ENCODE data around the gene MEGF9.

MEGF9 gene

DNA sequence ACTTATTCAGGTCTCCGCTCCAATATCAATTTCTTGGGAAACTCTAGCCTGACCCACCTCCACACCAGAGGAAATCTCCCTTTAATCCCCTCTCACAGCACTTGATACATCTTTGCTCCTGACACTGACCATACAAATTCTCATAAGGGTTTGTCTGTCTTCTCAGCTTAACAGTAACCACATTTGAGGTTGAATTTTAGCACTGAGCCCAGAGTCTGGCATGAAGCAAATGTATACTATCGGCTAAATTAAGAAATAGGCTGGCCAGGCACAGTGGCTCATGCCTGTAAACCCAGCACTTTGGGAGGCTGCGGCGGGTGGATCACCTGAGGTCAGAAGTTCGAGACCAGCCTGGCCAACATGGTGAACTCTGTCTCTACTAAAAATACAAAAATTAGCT, 144.0 kb downstream of the MEGF9 start:
- Histone ChIP-seq H3K27me3 (ENCODE audit: low read length) (no peaks in the 10 kb centered on the region), H3K9me2 (replicated peaks; ENCODE audit: insufficient read depth, low read length) (no peaks in the 10 kb centered on the region), H3K9ac (ENCODE audit: low read length) (no peak overlapping the region), H3K36me3 (ENCODE audit: low read length) (peaks cover 33% of the 10 kb centered on the region), H4K20me1 (ENCODE audit: low read depth, low read length) (0 out of 2 replicates have a peak, but pooled peaks cover 5% of the 10 kb centered on the region), H3K9me3 (ENCODE audit: insufficient read depth, low read length) (no peaks in the 10 kb centered on the region), H3K4me3 (ENCODE audit: insufficient read depth, low read length, poor library complexity, severe bottlenecking) (no peak overlapping the region), H3K27ac (ENCODE audit: low read depth, low read length) (no peak overlapping the region), H3K79me2 (ENCODE audit: insufficient read depth, low read length) (peaks cover 31% of the 10 kb centered on the region), H3K4me2 (ENCODE audit: low read depth, low read length, poor library complexity, severe bottlenecking) (no peak overlapping the region), H3F3A (ENCODE audit: insufficient read depth) (no peaks in the 10 kb centered on the region), H2AFZ (ENCODE audit: low read depth, low read length, severe bottlenecking) (no peak overlapping the region)
- TF ChIP-seq, protein P1, sequence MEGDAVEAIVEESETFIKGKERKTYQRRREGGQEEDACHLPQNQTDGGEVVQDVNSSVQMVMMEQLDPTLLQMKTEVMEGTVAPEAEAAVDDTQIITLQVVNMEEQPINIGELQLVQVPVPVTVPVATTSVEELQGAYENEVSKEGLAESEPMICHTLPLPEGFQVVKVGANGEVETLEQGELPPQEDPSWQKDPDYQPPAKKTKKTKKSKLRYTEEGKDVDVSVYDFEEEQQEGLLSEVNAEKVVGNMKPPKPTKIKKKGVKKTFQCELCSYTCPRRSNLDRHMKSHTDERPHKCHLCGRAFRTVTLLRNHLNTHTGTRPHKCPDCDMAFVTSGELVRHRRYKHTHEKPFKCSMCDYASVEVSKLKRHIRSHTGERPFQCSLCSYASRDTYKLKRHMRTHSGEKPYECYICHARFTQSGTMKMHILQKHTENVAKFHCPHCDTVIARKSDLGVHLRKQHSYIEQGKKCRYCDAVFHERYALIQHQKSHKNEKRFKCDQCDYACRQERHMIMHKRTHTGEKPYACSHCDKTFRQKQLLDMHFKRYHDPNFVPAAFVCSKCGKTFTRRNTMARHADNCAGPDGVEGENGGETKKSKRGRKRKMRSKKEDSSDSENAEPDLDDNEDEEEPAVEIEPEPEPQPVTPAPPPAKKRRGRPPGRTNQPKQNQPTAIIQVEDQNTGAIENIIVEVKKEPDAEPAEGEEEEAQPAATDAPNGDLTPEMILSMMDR (IDR thresholded peaks at IDR 0.05; ENCODE audit: insufficient read depth, low read length, poor library complexity, severe bottlenecking): no peak
- TF ChIP-seq EZH2phosphoT487 (conservative IDR thresholded peaks at IDR 0.05; ENCODE audit: low read length): no peak

DNA sequence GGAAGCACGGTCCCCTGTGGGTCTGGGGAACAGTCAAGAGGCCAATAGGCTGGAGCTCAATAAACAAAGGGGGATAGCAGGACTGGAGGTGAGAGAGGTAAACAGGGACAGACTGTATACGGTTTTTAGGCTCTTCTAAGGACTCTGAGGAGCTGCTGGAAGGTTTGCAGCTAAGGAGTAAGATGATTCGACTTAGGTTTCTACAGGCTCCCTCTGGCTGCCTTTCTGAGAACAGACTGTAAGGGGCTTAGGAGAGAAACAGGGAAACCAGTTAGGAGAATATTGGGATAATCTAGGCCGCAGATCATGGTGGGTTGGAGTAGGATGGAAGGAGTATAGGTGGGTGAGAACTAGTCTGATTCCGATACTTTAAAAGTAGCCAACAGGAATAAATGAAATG, 144.7 kb downstream of the MEGF9 start:
- Histone ChIP-seq H3K9ac (ENCODE audit: low read length) (no peak overlapping the region), H3K79me2 (ENCODE audit: insufficient read depth, low read length) (peaks cover 31% of the 10 kb centered on the region), H3K9me3 (ENCODE audit: insufficient read depth, low read length) (no peaks in the 10 kb centered on the region), H3K36me3 (ENCODE audit: low read length) (peaks cover 33% of the 10 kb centered on the region), H4K20me1 (ENCODE audit: low read depth, low read length) (0 out of 2 replicates have a peak, but pooled peaks cover 5% of the 10 kb centered on the region), H3K9me2 (replicated peaks; ENCODE audit: insufficient read depth, low read length) (no peaks in the 10 kb centered on the region), H3K27me3 (ENCODE audit: low read length) (no peaks in the 10 kb centered on the region), H3K27ac (ENCODE audit: low read depth, low read length) (no peak overlapping the region), H2AFZ (ENCODE audit: low read depth, low read length, severe bottlenecking) (no peak overlapping the region), H3K4me3 (ENCODE audit: insufficient read depth, low read length, poor library complexity, severe bottlenecking) (no peak overlapping the region), H3F3A (ENCODE audit: insufficient read depth) (no peaks in the 10 kb centered on the region), H3K4me2 (ENCODE audit: low read depth, low read length, poor library complexity, severe bottlenecking) (no peak overlapping the region)
- TF ChIP-seq, protein P1 (IDR thresholded peaks at IDR 0.05; ENCODE audit: insufficient read depth, low read length, poor library complexity, severe bottlenecking): no peak
- no peak for TF ChIP-seq EZH2phosphoT487 (conservative IDR thresholded peaks at IDR 0.05; ENCODE audit: low read length)

DNA sequence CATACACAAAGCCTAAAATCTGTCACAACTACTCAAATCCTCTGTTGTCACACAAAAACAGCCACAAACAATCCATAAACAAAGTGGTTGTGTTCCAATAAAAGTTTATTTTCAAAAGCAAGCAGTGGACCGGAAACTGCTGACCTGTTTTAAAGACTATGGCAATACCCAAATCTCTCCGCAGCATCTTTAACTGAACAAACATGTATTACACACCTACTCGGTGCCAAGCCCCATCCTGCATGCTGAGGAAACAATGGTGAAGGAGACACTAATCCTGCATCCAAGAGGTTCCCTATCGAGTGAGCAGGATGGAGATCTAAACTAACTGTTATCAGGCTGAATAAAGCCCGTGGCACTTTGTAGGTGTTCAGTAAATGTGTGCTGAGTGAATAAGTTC, 145.5 kb downstream of the MEGF9 start:
- H3K4me3 ChIP-seq (ENCODE audit: insufficient read depth, low read length, poor library complexity, severe bottlenecking): no peak overlapping the region
- TF ChIP-seq, protein P1 (IDR thresholded peaks at IDR 0.05; ENCODE audit: insufficient read depth, low read length, poor library complexity, severe bottlenecking): no peak
- TF ChIP-seq EZH2phosphoT487 (conservative IDR thresholded peaks at IDR 0.05; ENCODE audit: low read length): no peak
- H3K36me3 ChIP-seq (ENCODE audit: low read length): peaks cover 33% of the 10 kb centered on the region
- no peaks in the 10 kb centered on the region for H3K9me2 ChIP-seq (replicated peaks; ENCODE audit: insufficient read depth, low read length)
- H3K27me3 ChIP-seq (ENCODE audit: low read length): no peaks in the 10 kb centered on the region
- H3K4me2 ChIP-seq (ENCODE audit: low read depth, low read length, poor library complexity, severe bottlenecking): no peak overlapping the region
- 0 out of 2 replicates have a peak, but pooled peaks cover 5% of the 10 kb centered on the region for H4K20me1 ChIP-seq (ENCODE audit: low read depth, low read length)
- no peaks in the 10 kb centered on the region for H3F3A ChIP-seq (ENCODE audit: insufficient read depth)
- no peak overlapping the region for H2AFZ ChIP-seq (ENCODE audit: low read depth, low read length, severe bottlenecking)
- H3K9ac ChIP-seq (ENCODE audit: low read length): no peak overlapping the region
- H3K9me3 ChIP-seq (ENCODE audit: insufficient read depth, low read length): no peaks in the 10 kb centered on the region
- peaks cover 26% of the 10 kb centered on the region for H3K79me2 ChIP-seq (ENCODE audit: insufficient read depth, low read length)
- H3K27ac ChIP-seq (ENCODE audit: low read depth, low read length): no peak overlapping the region

All from SU-DHL-6 (cell line).